ENCODE results near the gene ADAMTS9.

Gene ADAMTS9

GRCh38 chr3:64616953-64617352, 70.8 kb downstream of the ADAMTS9 start:
- DNase-seq, result no peak

GRCh38 chr3:64612916-64613526, 74.8 kb downstream of the ADAMTS9 start:
- no peak for DNase-seq

DNA sequence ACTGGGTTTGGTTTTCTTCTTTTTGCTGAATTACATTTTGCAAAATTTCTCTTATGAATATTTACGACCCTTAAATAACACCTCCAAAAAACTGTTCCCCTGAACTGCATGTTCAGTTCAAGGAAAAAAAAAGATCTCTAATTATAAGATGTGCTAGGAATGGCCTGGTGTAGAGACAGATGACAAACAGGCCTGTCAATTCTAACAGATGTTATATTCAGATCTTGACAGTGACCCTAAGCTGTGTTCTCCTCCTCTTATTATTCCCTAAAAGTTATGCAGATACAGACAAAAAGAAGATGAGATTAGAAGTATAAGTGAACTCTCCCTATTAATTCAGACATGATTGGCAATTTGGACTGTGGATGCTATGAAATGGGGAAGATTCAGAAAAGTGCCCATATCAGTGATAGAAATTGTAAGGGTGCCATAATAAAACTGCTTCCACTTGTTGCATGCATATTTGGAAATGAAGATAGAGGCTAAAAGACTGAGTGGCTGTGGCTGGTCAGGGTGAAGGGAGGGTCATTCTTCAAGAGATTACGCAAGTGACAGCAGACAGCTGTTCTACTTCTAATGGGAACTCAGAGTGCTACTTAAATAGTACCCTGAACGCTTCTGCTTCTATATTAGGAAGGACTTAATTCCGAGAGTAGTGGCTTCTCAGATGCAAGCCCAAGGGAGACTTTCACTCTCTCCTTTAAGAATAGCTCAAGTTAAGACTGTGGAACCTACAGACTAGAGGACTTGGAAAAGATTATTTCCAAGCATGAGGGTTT, 75.5 kb downstream of the ADAMTS9 start:
- DNase-seq, result no peak

GRCh38 chr3:64608741-64609140, 79.1 kb downstream of the ADAMTS9 start:
- DNase-seq, result no peak

DNA sequence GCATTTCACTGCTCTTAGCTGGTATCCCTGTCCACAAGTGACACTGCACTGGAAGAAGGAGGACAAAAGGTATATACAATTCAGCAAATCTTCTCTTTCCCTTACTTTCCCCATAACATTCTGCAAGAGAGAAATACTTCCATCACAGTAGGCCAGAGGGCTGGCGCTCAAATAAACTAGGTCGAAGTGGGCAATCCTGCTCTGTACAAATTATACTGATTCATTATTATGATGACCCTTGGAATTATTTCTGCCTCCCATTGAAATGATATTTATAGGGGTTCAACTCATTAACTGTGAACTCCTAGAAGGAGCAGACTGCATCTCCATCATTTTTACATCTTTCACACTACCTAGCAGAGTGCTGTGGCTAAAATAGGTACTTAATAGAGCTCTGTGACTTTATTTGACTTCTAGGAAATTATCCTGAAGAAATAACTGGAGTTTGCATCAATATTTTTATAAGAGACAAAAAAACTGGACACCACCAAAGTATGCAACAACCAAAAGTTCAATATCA, 80.7 kb downstream of the ADAMTS9 start:
- no peak for DNase-seq

GRCh38 chr3:64604313-64604712, 83.5 kb downstream of the ADAMTS9 start:
- no peak for DNase-seq

DNA sequence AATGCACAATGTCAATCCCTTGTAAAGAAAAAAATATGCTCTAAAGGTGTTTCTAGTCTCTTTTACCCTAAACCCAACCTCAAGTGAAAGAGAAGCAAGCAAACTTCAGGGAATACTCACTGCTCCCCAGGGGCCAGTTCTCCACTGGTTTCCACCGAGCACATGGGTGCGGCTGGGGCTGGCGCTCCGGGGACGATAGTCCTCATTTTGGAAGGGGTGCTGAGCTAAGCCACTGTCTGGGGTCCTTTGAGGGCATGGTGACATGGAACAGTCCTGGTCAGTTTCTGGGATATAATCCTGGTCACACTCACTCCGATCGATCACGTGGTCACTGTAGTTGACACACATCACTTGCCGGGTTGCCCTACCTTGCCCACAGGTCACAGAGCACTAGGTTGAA, 86.0 kb downstream of the ADAMTS9 start:
- no peak for DNase-seq

DNA sequence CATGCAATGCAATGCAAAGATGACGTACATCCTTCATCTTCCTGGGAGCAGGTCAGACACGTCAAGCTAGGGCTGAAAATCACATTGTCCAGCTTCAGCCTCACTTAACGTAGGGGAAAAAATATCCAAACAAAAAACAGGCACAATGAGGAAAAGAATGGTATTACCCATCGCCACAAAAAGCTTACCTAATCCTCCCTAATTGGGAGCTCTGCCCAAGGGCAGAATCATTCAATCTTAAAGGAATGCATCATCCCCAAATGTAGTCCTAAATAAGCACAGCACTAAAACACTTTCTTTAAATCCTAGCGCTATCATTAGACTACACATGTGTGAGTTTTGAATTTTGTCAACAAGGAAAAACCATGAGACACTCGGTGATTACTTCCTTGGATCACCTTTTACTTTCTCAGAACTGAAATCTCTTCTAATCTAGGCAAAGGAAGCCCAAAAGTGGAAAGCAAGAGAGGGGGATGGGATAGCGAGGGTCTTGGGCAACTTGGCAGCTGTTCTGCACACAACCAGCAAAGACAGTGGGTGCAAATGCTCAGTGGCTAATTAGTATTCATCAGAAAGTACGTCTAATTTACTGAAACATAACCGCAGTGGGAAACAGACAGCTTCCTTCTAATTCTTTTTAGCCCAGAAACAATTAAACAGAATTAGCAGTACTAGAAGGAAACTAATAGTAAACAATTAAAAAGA, 87.4 kb downstream of the ADAMTS9 start:
- no peak for DNase-seq

- no peak for DNase-seq
Measured at GRCh38 chr3:64599651-64600050, 88.1 kb downstream of the ADAMTS9 start.

DNA sequence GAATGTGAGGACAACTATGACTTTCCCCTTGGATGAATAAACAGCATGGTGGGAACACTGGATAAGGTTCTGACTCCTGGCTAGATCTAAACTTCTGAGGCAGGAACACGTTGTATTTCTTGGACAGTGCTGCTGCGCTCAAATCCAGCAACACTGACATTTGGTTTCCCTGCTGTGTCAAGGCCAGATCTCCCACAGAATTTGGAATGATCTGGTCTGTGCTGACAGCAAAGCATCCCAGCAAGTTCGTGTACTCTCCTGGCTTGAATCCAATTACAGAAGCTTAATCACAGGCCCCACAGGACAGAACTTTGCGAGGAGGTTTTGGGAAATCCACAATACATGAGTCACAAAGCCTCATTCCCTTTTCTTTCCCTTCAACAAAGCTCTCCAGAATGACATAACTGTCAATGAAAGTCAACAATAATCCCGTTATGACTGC, 92.5 kb downstream of the ADAMTS9 start:
- DNase-seq, result no peak

DNA sequence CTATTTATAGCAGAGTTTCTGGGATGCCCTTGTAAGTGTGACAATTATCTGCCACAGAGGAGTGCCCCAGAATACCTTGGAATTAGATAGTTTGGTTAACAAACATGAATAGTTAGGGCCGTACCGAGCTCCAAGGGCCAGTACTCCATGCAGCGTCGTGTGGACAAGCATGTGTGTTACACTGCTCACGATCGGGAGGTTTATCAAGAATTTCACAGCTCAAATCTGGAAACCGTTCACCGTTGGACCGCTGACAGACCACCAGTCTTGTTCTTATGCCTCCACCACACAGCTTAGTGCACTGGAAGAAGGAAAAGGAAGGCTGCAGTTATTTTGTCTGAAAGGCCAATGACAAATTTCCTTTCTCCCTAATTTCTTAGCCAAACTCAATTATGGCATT, 93.7 kb downstream of the ADAMTS9 start:
- no peak for DNase-seq

DNA sequence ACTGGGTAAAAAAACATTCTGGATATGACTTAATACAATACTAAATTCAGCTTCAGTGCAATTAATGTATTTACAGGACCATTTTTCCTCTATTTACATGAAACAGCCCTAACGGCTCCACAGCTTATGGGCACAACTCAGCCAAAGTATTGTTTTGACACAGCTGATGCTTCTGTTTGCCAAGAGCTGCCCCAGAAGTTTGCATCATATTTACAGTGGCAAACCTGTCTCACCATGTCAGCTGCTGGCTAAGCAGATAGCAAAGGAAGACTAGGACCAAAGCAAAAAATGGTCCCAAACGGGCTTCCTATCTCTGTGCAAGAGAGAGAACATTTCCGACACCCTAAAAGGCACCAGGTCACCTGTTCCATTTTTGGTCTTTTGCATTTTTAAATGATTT, 94.5 kb downstream of the ADAMTS9 start:
- DNase-seq, result peak; percentile 15

- DNase-seq, result no peak
Measured at GRCh38 chr3:64591615-64592014, 96.2 kb downstream of the ADAMTS9 start.

DNA sequence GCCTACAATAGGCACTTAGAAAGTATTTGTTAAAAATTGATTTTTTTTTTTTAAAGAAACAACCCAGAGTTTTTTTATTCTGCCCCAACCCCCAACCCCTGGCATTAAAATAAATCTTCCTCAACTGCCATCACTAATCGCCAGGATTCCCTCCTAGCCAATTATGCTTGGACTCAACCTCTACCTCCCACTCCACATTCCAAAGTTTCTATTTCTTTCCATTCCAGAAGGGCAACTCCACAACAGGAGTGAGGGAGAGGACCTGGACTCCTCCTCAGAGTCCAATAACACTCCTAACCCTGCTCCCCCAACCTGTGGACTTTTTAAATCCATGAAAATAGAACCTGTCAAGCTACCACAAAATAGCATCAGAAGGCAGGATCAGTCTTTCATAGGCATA, 99.4 kb downstream of the ADAMTS9 start:
- DNase-seq, result no peak

GRCh38 chr3:64586952-64587351, 100.8 kb downstream of the ADAMTS9 start:
- no peak for DNase-seq

DNA sequence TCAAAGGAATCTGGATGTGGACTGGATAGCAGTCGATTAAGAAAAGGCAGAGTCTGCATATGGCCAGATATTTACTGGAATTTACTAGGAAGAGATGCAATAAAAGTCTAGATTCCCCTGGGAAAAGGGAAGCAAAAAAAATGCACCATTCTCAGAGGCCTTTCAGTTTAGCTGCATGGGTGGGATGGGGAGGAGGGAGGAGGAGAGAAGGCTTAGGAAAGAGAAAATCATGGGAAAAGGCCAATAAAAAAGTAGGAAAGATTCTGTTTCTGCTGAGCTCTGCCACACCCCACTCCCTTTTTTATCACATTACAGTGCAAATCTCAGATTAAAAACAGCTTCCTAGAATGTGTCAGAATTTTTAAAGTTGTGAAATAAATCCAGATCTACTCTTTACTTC, 103.6 kb downstream of the ADAMTS9 start:
- DNase-seq, result no peak

DNA sequence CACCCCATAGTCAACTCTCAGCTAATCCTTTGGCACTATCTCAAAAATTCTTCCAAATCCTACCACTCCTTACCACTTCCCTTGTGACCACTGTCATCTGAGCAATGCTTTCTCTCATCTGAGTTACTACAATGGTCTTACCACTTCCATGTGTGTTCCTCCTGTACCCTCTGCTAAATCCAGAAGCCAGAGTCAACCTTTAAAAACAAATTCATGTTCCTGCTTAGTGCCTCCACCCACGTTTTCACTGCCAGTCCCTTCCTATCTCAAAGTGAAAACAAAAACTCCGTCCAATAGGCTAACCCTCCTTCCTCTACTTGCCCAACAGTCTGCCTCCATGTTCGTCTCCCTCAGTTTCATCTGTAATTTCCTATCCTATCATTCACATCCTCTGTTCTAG, 109.0 kb downstream of the ADAMTS9 start:
- no peak for DNase-seq

- no peak for DNase-seq
Measured at GRCh38 chr3:64578062-64578770, 109.6 kb downstream of the ADAMTS9 start.

GRCh38 chr3:64576211-64576775, 111.5 kb downstream of the ADAMTS9 start:
- DNase-seq, result no peak

DNA sequence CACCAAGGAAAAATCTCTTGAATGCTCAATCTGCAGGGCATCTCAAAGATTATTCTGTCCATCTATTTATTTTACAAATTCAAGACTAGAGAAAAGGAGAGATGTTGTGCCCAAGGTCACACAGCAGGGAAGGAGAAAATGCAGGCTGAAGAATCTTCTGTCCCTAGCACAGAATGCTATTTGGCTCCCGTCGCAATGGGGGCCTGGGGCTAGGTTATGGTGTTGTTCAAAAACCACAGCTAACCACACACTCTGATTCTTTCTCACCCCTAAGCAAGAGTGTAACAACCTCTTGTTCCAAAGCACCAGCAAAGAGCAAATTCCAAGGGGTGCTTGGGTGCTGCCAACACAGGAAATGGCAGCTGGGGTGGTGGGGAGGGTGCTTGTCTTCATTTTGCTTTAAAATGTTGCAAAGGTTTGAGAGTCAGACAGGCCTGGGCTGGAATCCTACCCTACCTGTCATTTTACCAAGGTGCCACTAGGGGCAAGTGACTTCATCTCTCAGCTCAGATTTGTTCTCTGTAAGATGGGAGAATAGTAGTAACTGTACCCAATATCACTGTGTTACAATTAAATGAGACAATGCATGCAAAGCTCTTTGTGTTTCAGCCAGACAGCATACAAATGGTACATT, 112.5 kb downstream of the ADAMTS9 start:
- no peak for DNase-seq

DNA sequence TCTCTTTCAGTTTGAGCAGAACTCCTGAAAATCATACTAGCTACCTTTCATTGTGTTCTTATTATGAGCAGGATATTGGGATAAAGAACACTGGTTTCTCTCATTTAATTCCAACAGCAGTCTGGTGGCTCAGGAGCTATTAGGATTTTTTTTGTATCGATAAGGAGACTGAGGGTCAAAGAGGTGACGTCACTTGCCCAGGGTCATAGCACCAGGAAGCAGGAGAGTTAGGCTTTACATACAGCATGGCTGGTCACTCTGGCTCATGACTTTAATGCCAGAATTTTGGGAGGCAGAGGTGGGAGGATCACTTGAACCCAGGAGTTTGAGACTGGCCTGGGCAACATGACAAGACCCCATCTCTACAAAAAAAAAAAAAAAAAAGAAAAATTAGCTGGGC, 113.6 kb downstream of the ADAMTS9 start:
- DNase-seq, result no peak

GRCh38 chr3:64571982-64572381, 115.8 kb downstream of the ADAMTS9 start:
- DNase-seq, result no peak

Measured in NCI-H748 treated with DMSO at 0.1 percent for 48 hours (cell line).